ENCODE results near the gene CCDC88C.

Gene CCDC88C

DNA sequence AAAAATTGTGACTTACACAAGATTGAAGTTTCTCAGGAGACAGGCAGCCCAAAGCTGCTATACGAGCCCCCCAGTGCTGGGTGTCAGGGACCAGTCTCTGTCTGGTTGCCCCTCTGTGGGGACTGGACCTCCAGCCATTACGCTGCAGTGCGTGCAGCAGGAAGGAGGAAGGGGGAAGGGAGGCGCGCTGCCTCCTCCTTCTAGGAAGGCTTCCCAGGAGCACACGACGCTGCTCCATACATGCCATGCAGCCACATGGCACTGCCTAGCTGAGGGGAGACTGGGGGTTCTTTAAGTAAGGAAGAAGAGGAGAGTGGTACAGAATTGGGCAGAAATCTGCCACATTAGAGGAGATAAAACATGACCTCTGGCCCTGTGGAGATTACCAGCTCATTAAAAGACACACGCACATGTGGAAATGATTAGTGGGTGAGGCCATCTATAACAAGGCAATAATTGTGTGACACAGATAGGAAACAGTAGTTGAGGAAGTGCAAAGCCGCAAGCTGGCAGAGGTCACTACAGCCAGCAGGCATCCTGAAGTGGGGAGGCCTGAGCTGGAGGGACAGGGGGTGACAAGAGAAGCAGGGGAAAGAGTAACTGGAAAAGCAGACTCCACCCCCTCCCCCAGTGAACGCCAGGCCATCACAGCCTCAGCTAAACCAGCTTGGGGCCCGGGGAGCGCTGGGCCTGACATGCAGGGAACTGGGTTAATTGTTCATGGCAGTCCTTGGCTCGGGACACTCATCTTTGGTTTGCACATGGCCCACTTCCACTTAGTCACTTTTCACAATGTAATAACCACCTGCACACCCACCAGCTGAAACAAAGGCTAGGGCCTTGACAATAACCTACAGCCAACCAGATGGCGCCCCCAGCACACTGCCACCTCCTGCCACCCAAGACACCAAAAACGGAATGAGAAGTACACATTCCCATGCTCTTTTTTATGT lies 39.6 kb downstream of the CCDC88C start:
- Histone ChIP-seq H3K27ac (ENCODE audit: low read depth, low read length) (no peak overlapping the region), H3K4me1 (ENCODE audit: control insufficient read depth, insufficient read depth, low read length, unreplicated experiment) (peaks cover 14% of the 10 kb centered on the region)

DNA sequence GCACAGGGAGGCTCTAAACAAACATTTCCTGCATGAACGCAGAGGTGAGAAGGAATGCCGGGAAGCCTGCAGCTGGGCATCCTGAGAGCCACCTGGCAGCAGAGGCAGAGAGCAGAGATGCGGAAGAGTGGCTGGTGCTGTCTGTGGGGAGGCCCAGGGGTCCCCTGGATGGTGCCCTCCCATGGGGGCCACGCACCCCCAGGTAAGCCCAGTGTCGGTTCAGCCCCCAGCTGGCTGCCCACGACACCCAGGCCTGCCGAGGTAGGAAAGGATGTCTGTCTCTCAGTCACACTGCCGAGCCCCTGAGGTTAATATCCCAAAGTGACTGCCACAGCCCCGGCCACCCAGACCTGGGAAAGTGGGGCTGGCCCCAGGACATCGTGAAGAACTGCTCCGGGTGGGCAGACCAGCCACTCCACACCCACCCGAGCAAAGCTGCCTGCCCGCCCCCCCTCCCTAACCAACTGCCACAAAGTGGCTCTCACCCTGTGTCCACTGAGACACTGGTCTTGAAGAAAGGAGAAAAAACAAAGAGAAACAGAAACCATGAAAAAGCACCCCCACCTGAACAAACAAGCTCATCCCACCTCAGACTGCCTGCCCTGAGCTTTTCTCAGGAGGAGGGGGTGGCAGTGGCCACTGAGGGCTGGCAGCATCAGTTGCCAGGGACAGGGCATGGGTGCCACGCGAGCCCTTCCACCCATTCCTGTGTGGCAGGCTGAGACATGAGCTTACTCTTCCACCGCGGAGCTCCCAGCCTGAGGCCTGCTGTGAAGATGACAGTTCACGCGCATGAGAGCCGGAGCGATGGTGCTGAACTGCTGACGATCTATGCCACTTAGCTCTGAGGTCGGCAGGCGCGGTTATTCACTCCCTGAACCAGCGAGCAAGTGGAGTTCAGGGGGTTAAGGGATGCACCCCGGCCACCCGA lies 40.8 kb downstream of the CCDC88C start:
- Histone ChIP-seq H3K4me3 (ENCODE audit: low read depth, low read length) (no peak overlapping the region), H3K36me3 (ENCODE audit: insufficient read depth, low read length) (no peaks in the 10 kb centered on the region), H3K4me1 (ENCODE audit: control insufficient read depth, insufficient read depth, low read length, unreplicated experiment) (peaks cover 18% of the 10 kb centered on the region), H3K79me2 (ENCODE audit: control insufficient read depth, insufficient read depth, low read length, unreplicated experiment) (no peaks in the 10 kb centered on the region), H3K27ac (ENCODE audit: low read depth, low read length) (no peak overlapping the region), H3K27me3 (ENCODE audit: insufficient read depth, low read length) (no peaks in the 10 kb centered on the region), H2AFZ (ENCODE audit: low read length, unreplicated experiment) (no peak overlapping the region)

More for the DNA sequence above, 39.6 kb downstream of the CCDC88C start:
- Histone ChIP-seq H3K36me3 (ENCODE audit: insufficient read depth, low read length) (no peaks in the 10 kb centered on the region), H2AFZ (ENCODE audit: low read length, unreplicated experiment) (no peak overlapping the region), H3K79me2 (ENCODE audit: control insufficient read depth, insufficient read depth, low read length, unreplicated experiment) (no peaks in the 10 kb centered on the region), H3K27me3 (ENCODE audit: insufficient read depth, low read length) (no peaks in the 10 kb centered on the region), H3K4me3 (ENCODE audit: low read depth, low read length) (no peak overlapping the region)

DNA sequence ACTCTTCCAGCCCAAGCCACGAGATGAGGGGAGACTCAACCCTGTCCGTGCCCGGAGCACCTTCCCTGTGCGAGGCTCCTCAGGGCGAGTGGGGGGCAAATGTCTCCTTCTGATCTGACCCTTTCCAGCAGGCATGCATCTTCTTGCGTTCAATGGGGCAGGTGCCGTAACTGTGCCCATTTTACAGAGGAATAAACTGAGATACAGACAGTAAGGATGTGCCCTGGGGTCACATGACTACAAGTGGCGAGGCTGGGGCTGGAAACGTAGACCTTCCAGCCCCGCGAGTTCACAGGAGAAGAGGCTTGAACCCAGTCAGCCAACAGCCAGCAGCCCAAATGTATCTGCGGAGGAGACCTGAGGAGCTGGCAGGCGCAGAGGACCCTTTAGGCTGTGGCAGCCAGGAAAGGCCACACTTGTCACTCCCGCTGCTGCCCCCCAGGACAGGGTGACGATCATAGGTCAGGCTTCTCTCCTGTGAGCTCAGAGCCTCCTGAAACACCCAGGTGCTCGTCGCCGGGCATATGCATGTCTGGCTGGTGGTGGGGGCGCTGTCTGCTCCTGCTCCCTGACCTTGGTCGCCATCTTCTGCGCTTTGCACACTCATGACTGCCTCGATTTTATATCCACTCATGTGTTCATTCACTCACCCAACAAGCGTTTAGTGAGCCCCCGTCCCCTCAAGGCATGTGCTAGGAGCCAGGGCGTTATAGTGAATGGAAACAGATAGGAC lies 41.7 kb downstream of the CCDC88C start:
- Histone ChIP-seq H3K36me3 (ENCODE audit: insufficient read depth, low read length) (no peaks in the 10 kb centered on the region), H3K4me1 (ENCODE audit: control insufficient read depth, insufficient read depth, low read length, unreplicated experiment) (peaks cover 17% of the 10 kb centered on the region), H3K27me3 (ENCODE audit: insufficient read depth, low read length) (no peaks in the 10 kb centered on the region), H3K4me3 (ENCODE audit: low read depth, low read length) (no peak overlapping the region), H3K27ac (ENCODE audit: low read depth, low read length) (no peak overlapping the region), H3K79me2 (ENCODE audit: control insufficient read depth, insufficient read depth, low read length, unreplicated experiment) (no peaks in the 10 kb centered on the region), H2AFZ (ENCODE audit: low read length, unreplicated experiment) (no peak overlapping the region)

DNA sequence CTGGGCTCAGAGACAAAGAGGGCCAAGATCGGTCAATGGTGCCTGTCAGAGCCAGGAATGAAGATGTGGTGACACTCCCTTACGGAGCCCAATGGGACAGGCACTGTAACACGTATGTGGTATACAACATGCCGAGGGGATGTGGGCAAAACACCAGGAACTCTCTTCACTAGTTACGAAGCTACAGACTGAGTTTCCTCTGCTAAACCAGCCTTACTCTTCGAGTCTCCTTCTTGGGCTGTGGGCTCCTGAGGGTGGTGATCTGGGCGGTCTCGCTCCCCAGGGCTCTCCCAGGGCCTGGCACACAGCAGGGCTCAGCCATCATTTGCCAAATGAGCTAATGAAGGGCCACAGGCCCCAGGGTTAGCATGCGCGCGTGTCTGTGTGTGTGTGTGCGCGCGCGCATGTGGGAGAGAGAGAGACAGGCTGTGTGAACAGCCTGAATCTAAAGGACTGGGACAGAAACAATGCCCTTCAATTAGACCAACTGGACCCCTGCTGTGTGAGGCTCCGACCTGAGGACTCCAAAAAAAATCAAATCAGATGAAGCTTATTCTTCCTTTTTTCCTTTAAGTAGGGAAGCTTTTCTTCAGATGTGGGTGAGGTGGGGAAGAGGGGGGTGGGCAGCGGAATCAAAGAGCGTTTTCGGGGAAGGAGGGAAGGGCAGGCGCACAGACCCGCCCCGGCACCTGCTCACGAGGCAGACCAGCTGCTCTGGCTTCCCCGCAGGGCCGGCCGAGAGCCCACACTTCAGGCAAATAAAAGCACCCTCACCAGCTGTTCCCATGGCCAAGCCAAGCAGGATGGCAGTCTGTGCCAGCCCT lies 42.5 kb downstream of the CCDC88C start:
- no peak overlapping the region for H3K4me3 ChIP-seq (ENCODE audit: low read depth, low read length)
- no peak overlapping the region for H2AFZ ChIP-seq (ENCODE audit: low read length, unreplicated experiment)
- H3K36me3 ChIP-seq (ENCODE audit: insufficient read depth, low read length) = no peaks in the 10 kb centered on the region
- H3K79me2 ChIP-seq (ENCODE audit: control insufficient read depth, insufficient read depth, low read length, unreplicated experiment) = no peaks in the 10 kb centered on the region
- H3K27ac ChIP-seq (ENCODE audit: low read depth, low read length) = no peak overlapping the region
- no peaks in the 10 kb centered on the region for H3K27me3 ChIP-seq (ENCODE audit: insufficient read depth, low read length)
- H3K4me1 ChIP-seq (ENCODE audit: control insufficient read depth, insufficient read depth, low read length, unreplicated experiment) = peaks cover 13% of the 10 kb centered on the region

DNA sequence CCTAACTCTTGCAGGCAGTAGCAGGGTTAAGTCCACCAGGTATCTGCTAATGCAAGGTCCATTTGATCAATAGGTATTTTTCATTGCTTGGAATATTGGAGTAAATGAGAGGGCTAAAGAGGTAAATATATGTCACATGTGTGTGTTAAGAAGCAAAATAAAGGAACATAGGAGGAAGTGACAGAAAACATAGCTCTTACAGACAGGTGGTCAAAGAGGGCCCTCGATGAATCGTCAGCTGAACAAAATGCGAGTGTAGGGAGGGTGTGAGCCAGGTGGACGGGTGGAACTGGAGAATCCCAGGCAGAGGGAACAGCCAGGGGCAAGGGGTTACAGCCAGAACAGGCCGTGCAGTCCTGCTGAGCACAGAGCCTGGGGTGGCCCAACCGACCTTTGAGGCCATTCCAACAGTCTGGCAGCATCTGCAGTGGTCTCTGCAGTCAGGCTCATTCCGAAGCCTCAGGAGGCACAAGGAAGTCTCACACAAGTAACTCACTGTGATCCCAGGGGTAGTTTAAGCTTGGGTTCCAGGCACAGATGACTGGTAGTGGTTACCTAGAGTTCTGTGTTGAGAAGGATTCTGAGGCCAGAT lies 43.2 kb downstream of the CCDC88C start:
- Histone ChIP-seq H2AFZ (ENCODE audit: low read length, unreplicated experiment) (no peak overlapping the region), H3K4me1 (ENCODE audit: control insufficient read depth, insufficient read depth, low read length, unreplicated experiment) (peaks cover 13% of the 10 kb centered on the region), H3K36me3 (ENCODE audit: insufficient read depth, low read length) (no peaks in the 10 kb centered on the region), H3K27ac (ENCODE audit: low read depth, low read length) (no peak overlapping the region), H3K4me3 (ENCODE audit: low read depth, low read length) (no peak overlapping the region), H3K27me3 (ENCODE audit: insufficient read depth, low read length) (no peaks in the 10 kb centered on the region), H3K79me2 (ENCODE audit: control insufficient read depth, insufficient read depth, low read length, unreplicated experiment) (no peaks in the 10 kb centered on the region)

DNA sequence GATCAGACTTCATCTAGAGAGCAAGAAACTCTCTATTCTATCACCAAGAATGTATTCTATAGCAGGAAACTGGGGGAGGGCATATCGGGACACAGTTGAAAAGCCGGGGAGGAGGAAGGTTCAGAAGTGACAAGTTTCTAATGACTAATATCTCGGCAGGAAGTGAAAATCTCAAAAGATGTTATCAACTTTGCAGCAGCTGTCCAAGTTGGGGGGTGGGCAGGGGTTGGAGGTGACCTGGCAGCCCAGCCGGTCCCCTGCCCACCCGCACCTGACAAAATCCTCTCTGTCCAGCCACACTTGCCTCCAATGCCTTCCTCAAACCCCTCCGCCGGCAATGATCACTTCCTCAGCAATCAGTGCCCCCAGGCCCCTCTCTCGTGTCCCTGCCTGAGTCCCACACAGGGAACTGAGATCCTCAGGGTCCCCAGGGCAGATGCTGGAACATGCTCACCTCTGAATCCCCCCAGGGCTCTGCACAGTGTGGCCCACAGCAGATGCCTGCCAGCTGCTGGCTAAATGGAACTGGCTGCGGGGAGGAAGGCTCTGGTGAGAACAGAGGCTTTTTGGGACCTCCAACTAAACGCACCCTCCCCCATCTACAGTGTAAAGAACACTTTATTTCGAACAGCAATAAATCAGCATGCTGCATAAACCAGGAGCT lies 43.9 kb downstream of the CCDC88C start:
- peak overlapping the region; percentile 54; the same call in 1 of the 2 replicates for H3K4me3 ChIP-seq (ENCODE audit: low read depth, low read length)
- H3K4me1 ChIP-seq (ENCODE audit: control insufficient read depth, insufficient read depth, low read length, unreplicated experiment) = peaks cover 13% of the 10 kb centered on the region
- no peaks in the 10 kb centered on the region for H3K79me2 ChIP-seq (ENCODE audit: control insufficient read depth, insufficient read depth, low read length, unreplicated experiment)

DNA sequence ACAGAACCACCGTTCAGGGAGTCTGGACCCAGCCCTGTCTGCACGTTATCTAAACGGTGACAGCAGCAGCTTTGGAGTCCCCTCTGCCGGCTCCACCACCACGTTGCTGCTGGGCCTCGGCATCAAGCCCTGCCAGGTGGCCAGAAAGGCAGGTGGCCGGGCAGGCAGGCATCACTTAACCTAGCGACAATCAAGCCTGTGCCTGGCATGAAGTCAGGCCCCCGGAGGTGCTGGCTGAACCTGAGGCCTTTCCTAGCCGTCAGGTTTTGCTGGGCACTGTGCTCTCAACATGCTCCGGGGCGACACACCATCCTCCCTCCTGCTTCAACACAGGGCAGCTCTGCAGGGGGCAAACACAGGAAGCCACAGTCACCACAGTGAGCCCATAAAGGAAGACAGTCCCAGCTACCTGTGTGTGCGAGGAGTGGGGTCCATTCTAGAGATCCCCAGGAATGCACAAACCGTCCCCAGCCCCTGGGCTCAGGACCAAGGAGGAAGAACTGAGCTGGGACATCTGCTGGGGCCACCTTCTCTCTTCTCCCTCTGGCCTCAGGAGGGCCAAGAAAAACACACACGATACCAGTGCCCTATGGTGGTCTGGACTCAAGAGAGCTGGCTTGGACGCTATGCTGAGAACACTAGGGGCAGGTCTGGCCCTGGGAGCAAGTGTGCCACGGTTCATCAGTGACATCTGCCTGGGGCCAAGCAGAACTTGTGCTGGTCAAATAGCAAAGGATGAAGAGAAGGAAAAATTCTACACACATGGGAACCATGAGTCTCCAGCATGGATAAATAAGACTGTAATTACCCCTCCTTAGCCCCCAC lies 44.7 kb downstream of the CCDC88C start:
- no peak overlapping the region for H3K27ac ChIP-seq (ENCODE audit: low read depth, low read length)
- no peaks in the 10 kb centered on the region for H3K27me3 ChIP-seq (ENCODE audit: insufficient read depth, low read length)
- H3K4me1 ChIP-seq (ENCODE audit: control insufficient read depth, insufficient read depth, low read length, unreplicated experiment) = peaks cover 13% of the 10 kb centered on the region
- H3K4me3 ChIP-seq (ENCODE audit: low read depth, low read length) = peak overlapping the region; percentile 54; the same call in 1 of the 2 replicates
- H2AFZ ChIP-seq (ENCODE audit: low read length, unreplicated experiment) = no peak overlapping the region
- no peaks in the 10 kb centered on the region for H3K36me3 ChIP-seq (ENCODE audit: insufficient read depth, low read length)
- no peaks in the 10 kb centered on the region for H3K79me2 ChIP-seq (ENCODE audit: control insufficient read depth, insufficient read depth, low read length, unreplicated experiment)

More for the DNA sequence above, 43.9 kb downstream of the CCDC88C start:
- no peak overlapping the region for H2AFZ ChIP-seq (ENCODE audit: low read length, unreplicated experiment)
- no peaks in the 10 kb centered on the region for H3K36me3 ChIP-seq (ENCODE audit: insufficient read depth, low read length)
- H3K27me3 ChIP-seq (ENCODE audit: insufficient read depth, low read length) = no peaks in the 10 kb centered on the region
- no peak overlapping the region for H3K27ac ChIP-seq (ENCODE audit: low read depth, low read length)

DNA sequence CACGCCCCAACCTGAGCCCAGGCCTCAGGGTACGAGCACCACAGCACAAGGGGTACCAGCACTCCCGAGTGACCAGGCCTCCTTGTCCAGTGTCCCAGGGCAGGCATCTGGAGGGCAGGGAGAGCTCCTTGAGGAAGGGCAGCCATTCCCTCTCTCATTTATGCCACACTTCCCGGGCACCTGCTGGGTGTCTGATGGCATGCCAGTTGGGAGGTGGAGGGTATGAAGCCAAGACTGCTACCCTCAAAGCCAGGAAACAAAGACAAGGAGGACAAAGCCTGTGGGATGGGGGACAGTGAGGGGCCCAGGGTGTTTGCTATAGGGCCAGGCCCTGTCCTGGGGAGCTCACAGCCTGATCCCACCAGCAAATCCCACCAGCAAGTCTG lies 45.6 kb downstream of the CCDC88C start:
- Histone ChIP-seq H3K27me3 (ENCODE audit: insufficient read depth, low read length) (no peaks in the 10 kb centered on the region), H3K27ac (ENCODE audit: low read depth, low read length) (no peak overlapping the region), H3K4me1 (ENCODE audit: control insufficient read depth, insufficient read depth, low read length, unreplicated experiment) (peaks cover 13% of the 10 kb centered on the region), H2AFZ (ENCODE audit: low read length, unreplicated experiment) (no peak overlapping the region), H3K79me2 (ENCODE audit: control insufficient read depth, insufficient read depth, low read length, unreplicated experiment) (no peaks in the 10 kb centered on the region), H3K36me3 (ENCODE audit: insufficient read depth, low read length) (no peaks in the 10 kb centered on the region), H3K4me3 (ENCODE audit: low read depth, low read length) (no peak overlapping the region)
